Measurements from ENCODE around the gene SIRPG. TPM values are rescaled to one million over a fixed set of nuclear protein-coding genes. Genes with fewer than 3 reads are reported as not detected.

The SIRPG gene
- total and polyA plus RNA-seq, 10 of the 15 experiments (the other 5 are each of a cell fraction or from before 2014, with no cell fraction given): 1.1 to 13.0 (median 4.1) TPM

DNA sequence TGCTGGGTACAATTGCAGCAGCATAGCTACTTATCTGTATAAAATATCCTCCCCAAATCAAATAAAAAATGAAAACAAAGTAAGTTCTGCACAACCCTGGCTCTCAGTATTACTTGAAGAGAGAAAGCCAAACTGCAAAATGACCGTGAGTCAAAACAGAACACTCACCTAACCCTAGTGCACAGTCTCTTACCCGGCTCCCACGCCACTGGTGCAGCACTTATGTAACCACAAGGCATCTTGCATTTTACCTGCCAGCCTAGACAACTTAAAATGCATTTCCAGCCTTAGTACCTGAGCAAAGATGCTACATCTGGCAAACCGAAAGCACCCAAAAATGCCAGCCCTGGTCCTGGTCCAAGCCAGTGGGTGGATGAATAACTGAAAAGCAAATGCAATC, 25.4 kb downstream of the SIRPG start (continued):
- TF ChIP-seq, protein P1, sequence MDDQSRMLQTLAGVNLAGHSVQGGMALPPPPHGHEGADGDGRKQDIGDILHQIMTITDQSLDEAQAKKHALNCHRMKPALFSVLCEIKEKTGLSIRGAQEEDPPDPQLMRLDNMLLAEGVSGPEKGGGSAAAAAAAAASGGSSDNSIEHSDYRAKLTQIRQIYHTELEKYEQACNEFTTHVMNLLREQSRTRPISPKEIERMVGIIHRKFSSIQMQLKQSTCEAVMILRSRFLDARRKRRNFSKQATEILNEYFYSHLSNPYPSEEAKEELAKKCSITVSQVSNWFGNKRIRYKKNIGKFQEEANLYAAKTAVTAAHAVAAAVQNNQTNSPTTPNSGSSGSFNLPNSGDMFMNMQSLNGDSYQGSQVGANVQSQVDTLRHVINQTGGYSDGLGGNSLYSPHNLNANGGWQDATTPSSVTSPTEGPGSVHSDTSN (IDR thresholded peaks at IDR 0.05; ENCODE audit: insufficient replicate concordance, low read depth, low read length): no peak
- TF ChIP-seq, protein P2, sequence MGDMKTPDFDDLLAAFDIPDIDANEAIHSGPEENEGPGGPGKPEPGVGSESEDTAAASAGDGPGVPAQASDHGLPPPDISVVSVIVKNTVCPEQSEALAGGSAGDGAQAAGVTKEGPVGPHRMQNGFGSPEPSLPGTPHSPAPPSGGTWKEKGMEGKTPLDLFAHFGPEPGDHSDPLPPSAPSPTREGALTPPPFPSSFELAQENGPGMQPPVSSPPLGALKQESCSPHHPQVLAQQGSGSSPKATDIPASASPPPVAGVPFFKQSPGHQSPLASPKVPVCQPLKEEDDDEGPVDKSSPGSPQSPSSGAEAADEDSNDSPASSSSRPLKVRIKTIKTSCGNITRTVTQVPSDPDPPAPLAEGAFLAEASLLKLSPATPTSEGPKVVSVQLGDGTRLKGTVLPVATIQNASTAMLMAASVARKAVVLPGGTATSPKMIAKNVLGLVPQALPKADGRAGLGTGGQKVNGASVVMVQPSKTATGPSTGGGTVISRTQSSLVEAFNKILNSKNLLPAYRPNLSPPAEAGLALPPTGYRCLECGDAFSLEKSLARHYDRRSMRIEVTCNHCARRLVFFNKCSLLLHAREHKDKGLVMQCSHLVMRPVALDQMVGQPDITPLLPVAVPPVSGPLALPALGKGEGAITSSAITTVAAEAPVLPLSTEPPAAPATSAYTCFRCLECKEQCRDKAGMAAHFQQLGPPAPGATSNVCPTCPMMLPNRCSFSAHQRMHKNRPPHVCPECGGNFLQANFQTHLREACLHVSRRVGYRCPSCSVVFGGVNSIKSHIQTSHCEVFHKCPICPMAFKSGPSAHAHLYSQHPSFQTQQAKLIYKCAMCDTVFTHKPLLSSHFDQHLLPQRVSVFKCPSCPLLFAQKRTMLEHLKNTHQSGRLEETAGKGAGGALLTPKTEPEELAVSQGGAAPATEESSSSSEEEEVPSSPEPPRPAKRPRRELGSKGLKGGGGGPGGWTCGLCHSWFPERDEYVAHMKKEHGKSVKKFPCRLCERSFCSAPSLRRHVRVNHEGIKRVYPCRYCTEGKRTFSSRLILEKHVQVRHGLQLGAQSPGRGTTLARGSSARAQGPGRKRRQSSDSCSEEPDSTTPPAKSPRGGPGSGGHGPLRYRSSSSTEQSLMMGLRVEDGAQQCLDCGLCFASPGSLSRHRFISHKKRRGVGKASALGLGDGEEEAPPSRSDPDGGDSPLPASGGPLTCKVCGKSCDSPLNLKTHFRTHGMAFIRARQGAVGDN (IDR thresholded peaks at IDR 0.05): no peak
- TF ChIP-seq, protein P3, sequence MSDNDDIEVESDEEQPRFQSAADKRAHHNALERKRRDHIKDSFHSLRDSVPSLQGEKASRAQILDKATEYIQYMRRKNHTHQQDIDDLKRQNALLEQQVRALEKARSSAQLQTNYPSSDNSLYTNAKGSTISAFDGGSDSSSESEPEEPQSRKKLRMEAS (IDR thresholded peaks at IDR 0.05; ENCODE audit: low read depth, low read length): no peak
- no peak for TF ChIP-seq HDAC2 (IDR thresholded peaks at IDR 0.05)
- TF ChIP-seq, protein P4, sequence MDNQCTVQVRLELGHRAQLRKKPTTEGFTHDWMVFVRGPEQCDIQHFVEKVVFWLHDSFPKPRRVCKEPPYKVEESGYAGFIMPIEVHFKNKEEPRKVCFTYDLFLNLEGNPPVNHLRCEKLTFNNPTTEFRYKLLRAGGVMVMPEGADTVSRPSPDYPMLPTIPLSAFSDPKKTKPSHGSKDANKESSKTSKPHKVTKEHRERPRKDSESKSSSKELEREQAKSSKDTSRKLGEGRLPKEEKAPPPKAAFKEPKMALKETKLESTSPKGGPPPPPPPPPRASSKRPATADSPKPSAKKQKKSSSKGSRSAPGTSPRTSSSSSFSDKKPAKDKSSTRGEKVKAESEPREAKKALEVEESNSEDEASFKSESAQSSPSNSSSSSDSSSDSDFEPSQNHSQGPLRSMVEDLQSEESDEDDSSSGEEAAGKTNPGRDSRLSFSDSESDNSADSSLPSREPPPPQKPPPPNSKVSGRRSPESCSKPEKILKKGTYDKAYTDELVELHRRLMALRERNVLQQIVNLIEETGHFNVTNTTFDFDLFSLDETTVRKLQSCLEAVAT (IDR thresholded peaks at IDR 0.05): no peak
- TF ChIP-seq, protein P5, sequence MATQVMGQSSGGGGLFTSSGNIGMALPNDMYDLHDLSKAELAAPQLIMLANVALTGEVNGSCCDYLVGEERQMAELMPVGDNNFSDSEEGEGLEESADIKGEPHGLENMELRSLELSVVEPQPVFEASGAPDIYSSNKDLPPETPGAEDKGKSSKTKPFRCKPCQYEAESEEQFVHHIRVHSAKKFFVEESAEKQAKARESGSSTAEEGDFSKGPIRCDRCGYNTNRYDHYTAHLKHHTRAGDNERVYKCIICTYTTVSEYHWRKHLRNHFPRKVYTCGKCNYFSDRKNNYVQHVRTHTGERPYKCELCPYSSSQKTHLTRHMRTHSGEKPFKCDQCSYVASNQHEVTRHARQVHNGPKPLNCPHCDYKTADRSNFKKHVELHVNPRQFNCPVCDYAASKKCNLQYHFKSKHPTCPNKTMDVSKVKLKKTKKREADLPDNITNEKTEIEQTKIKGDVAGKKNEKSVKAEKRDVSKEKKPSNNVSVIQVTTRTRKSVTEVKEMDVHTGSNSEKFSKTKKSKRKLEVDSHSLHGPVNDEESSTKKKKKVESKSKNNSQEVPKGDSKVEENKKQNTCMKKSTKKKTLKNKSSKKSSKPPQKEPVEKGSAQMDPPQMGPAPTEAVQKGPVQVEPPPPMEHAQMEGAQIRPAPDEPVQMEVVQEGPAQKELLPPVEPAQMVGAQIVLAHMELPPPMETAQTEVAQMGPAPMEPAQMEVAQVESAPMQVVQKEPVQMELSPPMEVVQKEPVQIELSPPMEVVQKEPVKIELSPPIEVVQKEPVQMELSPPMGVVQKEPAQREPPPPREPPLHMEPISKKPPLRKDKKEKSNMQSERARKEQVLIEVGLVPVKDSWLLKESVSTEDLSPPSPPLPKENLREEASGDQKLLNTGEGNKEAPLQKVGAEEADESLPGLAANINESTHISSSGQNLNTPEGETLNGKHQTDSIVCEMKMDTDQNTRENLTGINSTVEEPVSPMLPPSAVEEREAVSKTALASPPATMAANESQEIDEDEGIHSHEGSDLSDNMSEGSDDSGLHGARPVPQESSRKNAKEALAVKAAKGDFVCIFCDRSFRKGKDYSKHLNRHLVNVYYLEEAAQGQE (IDR thresholded peaks at IDR 0.05; ENCODE audit: low read depth, low read length): no peak
- no peak for TF ChIP-seq NFXL1 (IDR thresholded peaks at IDR 0.05; ENCODE audit: borderline replicate concordance)
- no peak for TF ChIP-seq CBX3 (IDR thresholded peaks at IDR 0.05; ENCODE audit: borderline replicate concordance, low read depth)
- TF ChIP-seq, protein P6, sequence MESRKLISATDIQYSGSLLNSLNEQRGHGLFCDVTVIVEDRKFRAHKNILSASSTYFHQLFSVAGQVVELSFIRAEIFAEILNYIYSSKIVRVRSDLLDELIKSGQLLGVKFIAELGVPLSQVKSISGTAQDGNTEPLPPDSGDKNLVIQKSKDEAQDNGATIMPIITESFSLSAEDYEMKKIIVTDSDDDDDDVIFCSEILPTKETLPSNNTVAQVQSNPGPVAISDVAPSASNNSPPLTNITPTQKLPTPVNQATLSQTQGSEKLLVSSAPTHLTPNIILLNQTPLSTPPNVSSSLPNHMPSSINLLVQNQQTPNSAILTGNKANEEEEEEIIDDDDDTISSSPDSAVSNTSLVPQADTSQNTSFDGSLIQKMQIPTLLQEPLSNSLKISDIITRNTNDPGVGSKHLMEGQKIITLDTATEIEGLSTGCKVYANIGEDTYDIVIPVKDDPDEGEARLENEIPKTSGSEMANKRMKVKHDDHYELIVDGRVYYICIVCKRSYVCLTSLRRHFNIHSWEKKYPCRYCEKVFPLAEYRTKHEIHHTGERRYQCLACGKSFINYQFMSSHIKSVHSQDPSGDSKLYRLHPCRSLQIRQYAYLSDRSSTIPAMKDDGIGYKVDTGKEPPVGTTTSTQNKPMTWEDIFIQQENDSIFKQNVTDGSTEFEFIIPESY (IDR thresholded peaks at IDR 0.05): no peak
- TF ChIP-seq ETV6 (conservative IDR thresholded peaks at IDR 0.05 in 1 of 2, IDR thresholded peaks at IDR 0.05 in 1 of 2; ENCODE audit: borderline replicate concordance in 1 of 2, low read depth in 1 of 2): peak in 1 of 2 experiments; percentile 58; a peak in 1 of 4 replicates
- no peak for TF ChIP-seq NR2C2 (IDR thresholded peaks at IDR 0.05; ENCODE audit: borderline replicate concordance, control insufficient read depth, insufficient read length, low read depth)
- TF ChIP-seq, protein P7, sequence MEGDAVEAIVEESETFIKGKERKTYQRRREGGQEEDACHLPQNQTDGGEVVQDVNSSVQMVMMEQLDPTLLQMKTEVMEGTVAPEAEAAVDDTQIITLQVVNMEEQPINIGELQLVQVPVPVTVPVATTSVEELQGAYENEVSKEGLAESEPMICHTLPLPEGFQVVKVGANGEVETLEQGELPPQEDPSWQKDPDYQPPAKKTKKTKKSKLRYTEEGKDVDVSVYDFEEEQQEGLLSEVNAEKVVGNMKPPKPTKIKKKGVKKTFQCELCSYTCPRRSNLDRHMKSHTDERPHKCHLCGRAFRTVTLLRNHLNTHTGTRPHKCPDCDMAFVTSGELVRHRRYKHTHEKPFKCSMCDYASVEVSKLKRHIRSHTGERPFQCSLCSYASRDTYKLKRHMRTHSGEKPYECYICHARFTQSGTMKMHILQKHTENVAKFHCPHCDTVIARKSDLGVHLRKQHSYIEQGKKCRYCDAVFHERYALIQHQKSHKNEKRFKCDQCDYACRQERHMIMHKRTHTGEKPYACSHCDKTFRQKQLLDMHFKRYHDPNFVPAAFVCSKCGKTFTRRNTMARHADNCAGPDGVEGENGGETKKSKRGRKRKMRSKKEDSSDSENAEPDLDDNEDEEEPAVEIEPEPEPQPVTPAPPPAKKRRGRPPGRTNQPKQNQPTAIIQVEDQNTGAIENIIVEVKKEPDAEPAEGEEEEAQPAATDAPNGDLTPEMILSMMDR (IDR thresholded peaks at IDR 0.05 in 2 of 3, conservative IDR thresholded peaks at IDR 0.05 in 1 of 3; ENCODE audit: control insufficient read depth in 2 of 3, extremely low read depth in 1 of 3, insufficient read depth in 1 of 3, low read depth in 3 of 3, low read length in 3 of 3): no peak
- TF ChIP-seq RAD51 (IDR thresholded peaks at IDR 0.05): no peak
- no peak for TF ChIP-seq MEF2A (IDR thresholded peaks at IDR 0.05; ENCODE audit: insufficient read depth, low read depth, low read length)

Measured in GM12878 (cell line).